GM21515 (cell line): ENCODE measurements around the gene EHMT1.

ENCODE experiments used
- ATAC-seq: cut with Tn5 transposase; IDR thresholded peaks from one replicate; pipeline ENCODE4 v1.9.1; 2021; ENCODE audit not compliant: unreplicated experiment

The EHMT1 gene

DNA sequence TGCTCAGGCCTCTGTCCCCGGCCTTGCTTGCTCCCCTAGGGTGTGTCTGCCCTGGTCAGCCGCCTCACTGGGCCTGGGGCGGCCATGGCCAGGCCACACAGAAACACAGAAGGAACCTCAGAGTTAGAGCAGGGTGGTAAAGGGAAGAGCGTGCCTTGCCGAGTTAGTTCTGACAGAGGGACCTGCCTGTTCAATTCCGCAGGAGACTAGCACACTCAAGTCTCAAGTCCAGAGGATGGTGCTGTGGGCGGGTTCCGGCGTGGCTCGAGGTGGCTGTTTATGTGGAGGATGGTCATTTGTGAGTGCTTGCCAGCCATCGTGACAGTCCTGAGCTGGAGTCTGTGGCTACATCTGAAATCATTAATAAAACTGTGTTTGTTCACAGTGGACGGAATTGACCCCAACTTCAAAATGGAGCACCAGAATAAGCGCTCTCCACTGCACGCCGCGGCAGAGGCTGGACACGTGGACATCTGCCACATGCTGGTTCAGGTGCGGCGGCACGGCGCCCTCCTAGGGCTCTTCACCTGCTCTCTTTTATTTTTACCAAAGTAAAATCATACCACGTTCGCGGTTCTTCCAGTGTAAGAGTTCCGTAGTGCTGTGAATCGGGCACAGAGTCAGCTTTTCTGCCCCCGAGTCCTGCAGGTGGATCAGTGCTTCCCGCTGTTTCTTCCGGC is 163.2 kb downstream of the EHMT1 start:
- no peak for ATAC-seq

DNA sequence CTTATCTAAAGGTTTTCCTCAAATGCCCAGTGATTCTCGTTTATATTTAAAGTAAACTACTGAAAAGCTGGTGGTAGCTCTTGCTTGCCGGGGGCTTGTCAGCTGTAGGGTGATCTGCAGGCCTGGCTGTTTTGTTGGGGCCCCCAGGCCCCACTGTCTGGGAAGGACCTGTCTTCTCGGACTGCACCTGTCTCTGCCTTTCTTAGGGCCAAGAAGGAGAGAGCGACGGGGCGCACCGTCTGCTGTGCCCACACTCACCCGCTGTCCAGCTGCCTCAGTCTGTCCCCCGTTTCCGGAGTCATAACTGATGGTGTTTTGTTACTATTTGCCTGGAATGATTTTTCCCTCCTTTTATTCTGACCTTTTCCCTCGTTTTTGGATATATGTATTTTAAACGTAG is 164.7 kb downstream of the EHMT1 start:
- no peak for ATAC-seq

DNA sequence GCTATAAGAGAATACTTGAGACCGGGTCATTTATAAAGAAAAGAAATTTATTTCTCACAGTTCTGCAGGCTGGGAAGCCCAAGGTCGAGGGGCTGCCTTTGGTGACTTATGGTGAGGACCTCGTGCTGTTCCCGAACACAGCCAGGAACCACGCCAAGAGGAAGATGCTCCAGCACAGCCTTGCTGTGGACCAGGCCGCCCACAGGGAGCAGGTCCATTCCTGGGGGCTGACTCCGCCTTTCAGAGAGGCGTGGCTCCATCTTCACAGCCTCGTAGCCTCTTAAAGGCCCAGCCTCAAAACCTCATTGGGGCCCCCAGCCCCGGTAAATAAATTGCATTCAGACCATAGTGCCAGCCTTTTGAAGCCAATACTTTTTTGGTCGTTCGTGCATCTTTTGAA is 165.2 kb downstream of the EHMT1 start:
- no peak for ATAC-seq

DNA sequence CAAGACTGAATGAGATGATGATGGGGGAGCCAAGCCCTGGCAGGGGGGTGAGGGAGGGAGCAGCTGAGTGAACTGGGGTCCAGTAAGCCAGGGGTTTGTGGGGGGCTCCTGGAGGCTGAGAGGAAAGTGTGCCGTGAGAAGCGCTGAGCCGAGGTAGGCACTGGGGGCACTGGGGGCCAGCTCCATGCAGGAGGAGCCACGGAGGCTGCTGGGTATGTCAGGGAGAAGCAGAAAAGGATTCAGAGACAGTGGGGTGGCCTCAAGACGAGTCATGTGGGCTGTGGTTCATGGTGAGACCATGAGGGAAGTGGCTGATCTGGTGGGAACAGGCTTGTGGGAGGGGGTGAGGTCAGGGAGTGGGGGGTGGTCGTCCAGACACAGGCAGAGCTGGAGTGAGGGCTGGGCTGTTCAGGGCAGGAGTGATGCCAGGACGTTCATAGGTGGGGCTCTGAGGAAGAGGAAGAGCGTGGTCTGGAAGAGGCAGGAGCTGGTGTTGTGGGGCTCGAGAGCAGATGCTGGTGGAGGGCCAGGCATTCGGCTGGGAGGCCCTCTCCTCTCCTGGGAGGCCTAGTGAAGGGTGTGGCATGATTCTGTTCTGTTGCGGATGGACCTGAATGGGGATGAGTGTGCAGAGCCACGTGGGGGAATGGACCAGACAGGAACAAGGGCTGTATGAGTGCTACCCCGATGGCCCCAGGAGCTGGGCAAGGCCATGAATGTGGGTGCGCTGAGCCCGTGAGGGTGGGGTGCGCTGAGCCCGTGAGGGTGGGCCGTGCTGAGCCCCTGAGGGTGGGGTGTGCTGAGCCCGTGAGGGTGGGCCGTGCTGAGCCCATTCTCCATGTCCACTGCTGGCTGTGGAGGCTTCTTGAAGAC is 166.1 kb downstream of the EHMT1 start:
- ATAC-seq: no peak

- no peak for ATAC-seq
These were observed 166.9 kb downstream of the EHMT1 start for GRCh38 chr9:137785704-137786161.

- ATAC-seq: no peak
These were observed 167.7 kb downstream of the EHMT1 start for GRCh38 chr9:137786511-137786920.

GRCh38 chr9:137787381-137787780 is 168.6 kb downstream of the EHMT1 start:
- no peak for ATAC-seq

DNA sequence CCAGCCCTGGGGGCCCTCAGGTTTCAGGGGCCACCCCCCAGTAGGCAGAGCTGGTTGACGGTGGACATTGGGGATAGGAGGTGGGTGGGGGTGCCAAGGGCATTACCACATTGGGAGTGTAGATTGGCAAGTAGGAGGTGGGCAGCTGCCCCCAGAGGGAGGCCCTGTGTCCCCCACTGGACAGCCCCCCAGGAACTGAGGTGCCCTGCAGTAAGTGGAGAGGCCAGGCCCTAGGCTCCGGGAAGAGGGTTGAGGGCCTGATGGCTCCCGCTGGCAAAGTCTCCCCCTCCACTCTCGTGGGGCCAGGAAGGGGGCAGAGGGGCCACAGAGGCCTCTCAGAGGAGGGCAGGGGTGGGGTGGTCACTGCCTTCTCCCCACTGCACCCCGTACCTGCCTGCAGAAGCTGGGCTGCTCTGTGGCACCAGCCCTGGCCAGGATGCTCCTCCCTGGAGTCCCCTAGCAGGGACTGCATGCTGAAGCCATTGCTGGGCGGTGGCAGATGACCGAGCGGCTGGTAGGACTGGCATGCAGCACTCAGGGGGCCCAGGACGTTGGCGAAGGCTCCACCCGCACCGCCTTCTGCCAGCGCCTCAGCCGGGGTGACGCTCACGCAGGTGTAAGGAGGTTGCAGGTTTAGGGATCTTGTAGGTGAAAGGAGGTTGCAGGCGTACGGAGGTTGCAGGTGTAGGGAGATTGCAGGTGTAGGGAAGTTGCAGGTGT is 169.1 kb downstream of the EHMT1 start:
- ATAC-seq: no peak

DNA sequence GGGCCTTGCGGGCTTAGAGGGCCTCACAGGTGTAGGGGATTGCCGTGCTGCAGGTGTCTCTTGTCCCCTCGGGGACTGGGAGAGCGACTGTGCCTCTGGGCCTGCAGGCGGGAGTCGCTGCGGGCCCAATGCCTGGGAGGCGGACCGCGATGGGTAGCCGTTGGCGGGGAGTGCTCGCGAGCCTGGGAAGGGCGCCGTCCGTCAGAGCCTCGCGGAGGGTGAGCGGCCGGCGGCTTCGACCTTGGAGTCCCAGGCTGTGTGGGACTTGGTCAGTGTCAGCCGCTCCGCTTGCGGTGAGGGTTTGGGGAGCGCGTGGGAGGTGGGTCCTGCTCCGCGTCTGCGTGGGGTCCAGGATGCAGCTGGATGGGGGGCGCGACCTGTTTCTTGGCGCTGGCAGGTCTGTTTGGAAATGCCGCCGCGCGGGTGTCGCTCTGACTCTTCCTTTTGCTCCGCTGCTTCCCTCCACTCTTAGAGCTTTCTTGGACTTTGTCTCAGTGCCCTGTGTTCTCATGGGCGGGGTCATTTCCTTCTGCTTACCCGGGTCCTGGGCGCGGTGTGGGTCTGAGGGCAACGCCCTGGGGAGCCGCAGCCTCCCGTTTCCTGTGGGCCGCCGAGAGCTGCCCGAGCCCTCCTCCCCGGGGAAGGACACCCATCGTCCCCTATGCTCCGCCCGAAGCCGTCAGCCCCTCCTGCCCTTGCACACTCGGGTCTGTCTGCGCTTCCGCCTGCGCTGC is 169.9 kb downstream of the EHMT1 start:
- no peak for ATAC-seq

GRCh38 chr9:137789295-137789895 is 170.6 kb downstream of the EHMT1 start:
- ATAC-seq: no peak

- ATAC-seq: no peak
These were observed 173.1 kb downstream of the EHMT1 start for GRCh38 chr9:137791947-137792346.

DNA sequence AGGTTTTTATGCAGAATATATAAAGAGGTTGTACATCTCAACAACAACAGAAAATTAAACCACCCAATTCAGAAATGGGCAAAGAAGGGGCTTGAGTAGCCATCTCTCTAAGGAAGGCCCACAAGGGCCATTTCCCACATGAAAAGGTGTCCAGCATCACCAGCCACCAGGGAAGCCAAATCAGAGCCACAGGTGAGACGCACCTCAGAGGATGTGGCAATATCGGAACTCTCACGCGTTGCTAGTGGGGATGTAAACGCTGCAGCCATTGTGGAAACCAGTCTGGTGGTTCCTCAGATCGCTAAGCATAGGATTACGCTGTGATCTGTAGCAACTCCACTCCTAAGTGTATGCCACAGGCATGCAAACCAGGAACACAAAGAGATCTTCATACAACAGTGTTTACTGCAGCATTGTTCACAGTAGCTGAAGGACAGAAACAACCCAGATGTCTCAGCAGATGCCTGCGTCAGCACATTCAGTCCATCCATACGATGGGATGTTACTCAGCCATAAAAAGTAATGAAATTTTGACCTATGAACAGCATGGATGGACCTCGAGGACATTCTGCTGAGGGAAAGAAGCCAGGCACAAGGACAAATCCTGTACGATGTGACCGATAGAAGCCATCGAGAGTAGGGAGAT is 174.5 kb downstream of the EHMT1 start:
- no peak for ATAC-seq

DNA sequence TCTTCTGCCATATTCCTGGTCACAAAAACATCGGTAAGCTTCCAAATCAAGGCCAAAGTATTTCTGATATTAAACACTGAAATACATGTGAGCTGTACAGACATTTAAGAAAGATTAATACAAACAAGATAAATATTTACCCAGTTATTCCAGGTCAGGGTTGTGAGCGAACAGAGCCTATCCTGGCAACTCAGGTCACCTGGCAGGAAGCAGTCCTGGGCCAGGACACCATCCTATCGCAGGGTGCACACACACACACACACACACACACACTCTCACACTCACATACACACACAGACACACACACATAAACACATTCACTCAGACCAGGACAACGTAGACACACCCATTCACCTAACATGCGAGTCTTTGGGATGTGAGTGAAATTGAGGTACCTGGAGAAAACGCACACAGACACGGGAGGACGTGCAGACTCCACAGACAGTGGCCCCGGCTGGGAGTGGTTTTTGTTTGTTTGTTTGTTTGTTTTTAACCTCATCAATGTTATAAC is 176.4 kb downstream of the EHMT1 start:
- no peak for ATAC-seq

DNA sequence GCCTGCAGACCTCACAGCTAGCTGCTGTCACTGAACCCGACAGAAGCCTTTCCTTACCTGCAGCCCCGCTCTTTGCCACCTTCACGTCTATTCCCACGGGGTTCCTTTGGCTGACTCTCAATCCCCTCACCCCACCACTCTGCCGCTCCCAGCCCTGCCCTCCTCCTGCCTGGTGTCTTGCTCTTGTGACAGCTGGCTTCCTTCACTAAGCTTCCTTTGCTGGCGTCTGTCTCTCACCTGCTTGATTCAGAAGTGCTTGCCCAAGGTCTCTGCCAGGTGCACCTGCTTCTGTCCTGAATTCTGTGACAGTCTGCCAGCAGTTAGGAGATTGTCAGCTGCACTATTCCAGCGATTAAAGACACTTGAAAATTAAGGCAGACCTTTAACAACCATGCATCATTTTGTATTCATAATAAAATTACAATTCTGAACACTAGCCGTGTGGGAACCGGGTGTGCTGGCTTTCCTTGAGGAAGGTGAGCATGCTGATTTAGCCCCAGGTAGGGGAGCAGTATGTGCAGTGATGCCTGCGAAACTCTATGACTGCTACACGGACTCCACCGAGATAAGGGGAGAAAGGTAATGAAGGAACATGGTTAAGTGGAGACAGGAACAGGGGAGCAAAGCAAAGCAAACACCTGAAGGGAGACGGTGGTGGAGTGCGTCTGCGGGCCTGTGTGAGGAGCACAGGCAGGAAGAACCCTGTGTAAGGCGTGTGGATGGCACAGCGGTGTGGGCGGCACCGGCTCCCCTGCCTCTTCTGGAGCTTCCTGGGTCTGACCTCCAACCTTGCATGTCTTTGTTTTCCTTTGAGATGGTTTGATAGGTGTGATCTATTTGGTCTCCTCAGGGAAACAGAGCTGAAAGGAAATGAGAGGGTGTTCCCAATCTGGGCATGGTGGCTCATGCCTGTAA is 178.7 kb downstream of the EHMT1 start:
- no peak for ATAC-seq

DNA sequence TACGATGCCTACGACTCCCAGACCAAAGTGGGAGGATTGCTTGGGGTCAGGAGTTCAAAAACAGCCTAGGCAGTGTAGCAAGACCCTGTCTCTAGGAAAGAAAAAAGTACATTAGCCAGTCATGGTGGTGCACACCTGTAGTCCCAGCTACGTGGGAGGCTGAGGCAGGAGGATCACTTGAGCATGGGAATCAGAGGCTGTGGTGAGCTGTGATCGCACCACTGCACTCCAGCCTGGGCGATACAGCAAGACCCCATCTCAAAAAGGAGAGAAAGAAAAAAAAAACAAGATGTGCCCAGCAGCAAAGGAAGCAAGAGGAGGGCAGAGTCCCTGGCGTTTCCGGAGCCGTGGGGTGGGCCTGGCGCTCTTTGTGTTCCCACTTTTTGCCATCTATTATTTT is 179.3 kb downstream of the EHMT1 start:
- no peak for ATAC-seq

- no peak for ATAC-seq
These were observed 180.3 kb downstream of the EHMT1 start for GRCh38 chr9:137798901-137799629.

DNA sequence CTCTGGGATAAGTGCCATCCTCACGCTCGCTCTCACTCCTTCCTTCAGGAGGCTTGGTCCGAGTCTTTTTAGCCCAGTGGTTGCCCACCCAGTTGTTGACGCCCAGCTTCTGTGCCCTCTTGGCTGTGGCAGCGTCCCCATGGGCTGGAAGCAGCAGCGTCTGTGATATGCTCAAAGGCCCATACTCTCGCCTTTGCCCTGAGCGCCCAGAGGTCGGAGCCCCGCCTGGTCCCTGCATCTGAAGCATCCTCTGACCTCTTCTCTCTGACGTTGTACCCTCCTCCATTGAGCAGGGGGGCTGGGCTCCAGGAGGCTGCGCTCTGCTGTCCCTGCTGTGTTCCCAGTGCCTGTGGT is 180.8 kb downstream of the EHMT1 start:
- no peak for ATAC-seq
